K562 (cell line): ENCODE measurements around the gene ZRANB1. TPM values are rescaled to one million over a fixed set of nuclear protein-coding genes. Genes with fewer than 3 reads are reported as not detected.

Experiments used
- ATAC-seq: fragments of 200-7000 bp; cut with Tn5 transposase; 3 replicates; pipeline ENCODE4 v1.9.1; 2020; ENCODE audit warnings: moderate library complexity
- BruUV-seq: library from RNA; stranded (reverse); fragments of 400-500 nt; replicated peaks from 2 replicates; lab custom pipeline; 2021; lab: Mats Ljungman, UMichigan
- CTCF ChIA-PET: fragments of 300-600 bp; formaldehyde crosslinking; extraction: SDS; loops from one replicate; lab custom pipeline; 2021; ENCODE audit warnings: low intra/inter-chr PET ratio; lab: Yijun Ruan, JAX
- POLR2A ChIA-PET: fragments of 300-600, 350-650 bp; sonication (Branson Sonifier 250); formaldehyde crosslinking; extraction: SDS; loops from one replicate; lab custom pipeline; 2021; ENCODE audit warnings: antibody characterized with exemption, inconsistent platforms; lab: Yijun Ruan, JAX
- DNase-seq, 4 experiments: peaks; one replicate each; pipeline versions ENCODE4 v3.0.0 to v3.0.0-alpha.2; 2011 to 2018; ENCODE audit warnings: low spot score in 3 of 4, mixed read lengths in 3 of 4; ENCODE audit errors: extremely low read depth in 1 of 4
- FAIRE-seq: peaks from 2 replicates; lab custom pipeline; 2011; peaks lifted over from hg19 to GRCh38; lab: Jason Lieb, UNC
- H2AFZ ChIP-seq: 2 replicates; pipeline ENCODE4 v1.6.0; 2011; ENCODE audit warnings: low read depth, low read length, control low read depth, inconsistent platforms
- H3K27ac ChIP-seq: fragments of 200-600 bp; 3 replicates; pipeline ENCODE4 v1.8.0; 2011; ENCODE audit warnings: low read depth, mild to moderate bottlenecking, control low read depth, inconsistent platforms, low read length, moderate library complexity, mixed read lengths; ENCODE audit errors: extremely low read depth
- H3K27me3 ChIP-seq, 2 experiments: fragments of 300-600 bp in 1 of 2; 2 replicates in 1 of 2; 3 replicates in 1 of 2; pipeline versions ENCODE4 v1.6.0 to v1.8.0; 2011; ENCODE audit warnings: inconsistent platforms in 2 of 2, low read length in 2 of 2, mild to moderate bottlenecking in 1 of 2, mixed read lengths in 1 of 2, moderate library complexity in 1 of 2; ENCODE audit not compliant: control insufficient read depth in 2 of 2, insufficient read depth in 2 of 2
- H3K36me3 ChIP-seq: fragments of 300-600 bp; 3 replicates; pipeline ENCODE4 v1.8.0; 2011; ENCODE audit warnings: mild to moderate bottlenecking, low read length, inconsistent platforms; ENCODE audit not compliant: control insufficient read depth, insufficient read depth
- H3K4me1 ChIP-seq, 2 experiments: fragments of 200-600 bp in 1 of 2; replicated peaks in 1 of 2; 2 replicates in 1 of 2; 3 replicates in 1 of 2; pipeline versions ENCODE4 v1.5.1 to v1.8.0; 2011; ENCODE audit warnings: inconsistent platforms in 2 of 2, low read length in 2 of 2, mild to moderate bottlenecking in 1 of 2, mixed read lengths in 1 of 2, moderate library complexity in 1 of 2; ENCODE audit not compliant: control insufficient read depth in 2 of 2, insufficient read depth in 2 of 2
- H3K4me2 ChIP-seq: 2 replicates; pipeline ENCODE4 v1.6.1; 2011; ENCODE audit warnings: low read length, control low read depth, inconsistent platforms, mixed read lengths; ENCODE audit not compliant: insufficient read depth
- H3K4me3 ChIP-seq: fragments of 200-600 bp; sonication (generic), shearing (Covaris generic); 2 replicates; pipeline ENCODE4 v1.5.1; 2016; ENCODE audit warnings: control low read depth, inconsistent platforms
- H3K79me2 ChIP-seq: fragments of 200-600 bp; 3 replicates; pipeline ENCODE4 v1.8.0; 2011; ENCODE audit warnings: low read length, inconsistent platforms; ENCODE audit not compliant: control insufficient read depth, insufficient read depth
- H3K9ac ChIP-seq, 2 experiments: 2 replicates each; pipeline versions ENCODE4 v1.6.0 to v1.6.1; 2011; ENCODE audit warnings: low read depth in 2 of 2, low read length in 2 of 2, control low read depth in 1 of 2, inconsistent platforms in 1 of 2, mild to moderate bottlenecking in 1 of 2, mixed read lengths in 1 of 2; ENCODE audit not compliant: insufficient read depth in 1 of 2
- H3K9me1 ChIP-seq: one replicate; pipeline ENCODE4 v1.6.0; 2011; ENCODE audit warnings: inconsistent platforms, mild to moderate bottlenecking, low read length, moderate library complexity; ENCODE audit not compliant: control insufficient read depth, insufficient read depth
- H3K9me3 ChIP-seq: replicated peaks from 2 replicates; pipeline ENCODE4 v1.5.1; 2011; ENCODE audit warnings: low read depth, low read length, inconsistent platforms; ENCODE audit not compliant: control insufficient read depth, insufficient read depth
- H4K20me1 ChIP-seq: replicated peaks from 2 replicates; pipeline ENCODE4 v1.6.1; 2011; ENCODE audit warnings: low read length, inconsistent platforms, mixed read lengths; ENCODE audit not compliant: control insufficient read depth, insufficient read depth
- CEBPZ ChIP-seq: fragments of 150-350 bp; IDR thresholded peaks from 2 replicates; pipeline ENCODE4 v1.6.1; 2014; ENCODE audit warnings: low read depth, mild to moderate bottlenecking, low read length, borderline replicate concordance
- GTF2B ChIP-seq: IDR thresholded peaks from 2 replicates; pipeline ENCODE4 v1.6.1; 2011; ENCODE audit not compliant: insufficient read length; ENCODE audit errors: extremely low read depth
- IRF2 ChIP-seq: sonication (generic); formaldehyde crosslinking; IDR thresholded peaks from 2 replicates; pipeline ENCODE4 v1.8.1; 2022; ENCODE audit warnings: mild to moderate bottlenecking, missing genetic modification reagents
- NBN ChIP-seq: fragments of 450-650 bp; IDR thresholded peaks from 2 replicates; pipeline ENCODE4 v1.6.1; 2016; ENCODE audit warnings: low read depth, mild to moderate bottlenecking
- RAD21 ChIP-seq, 2 experiments: fragments of 250-450 bp in 1 of 2; fragments of 450-650 bp in 1 of 2; sonication (Bioruptor Pico) in 1 of 2; formaldehyde crosslinking in 1 of 2; IDR thresholded peaks in 1 of 2; conservative IDR thresholded peaks in 1 of 2; 2 replicates each; pipeline versions ENCODE4 v1.4.0 to v1.8.0; 2020 to 2022; ENCODE audit warnings: mild to moderate bottlenecking in 2 of 2, moderate library complexity in 1 of 2
- SMARCB1 ChIP-seq: IDR thresholded peaks from 2 replicates; pipeline ENCODE4 v1.6.1; 2011; ENCODE audit warnings: improper control_type of control experiment, low read depth; ENCODE audit not compliant: insufficient read length
- SMC3 ChIP-seq: conservative IDR thresholded peaks from 2 replicates; pipeline ENCODE4 v1.6.1; 2011; ENCODE audit warnings: low read depth, low read length, improper control_type of control experiment; ENCODE audit not compliant: insufficient read depth
- TSC22D4 ChIP-seq: fragments of 450-650 bp; IDR thresholded peaks from 2 replicates; pipeline ENCODE4 v1.6.1; 2016; ENCODE audit warnings: missing genetic modification characterization, missing biosample characterization, control low read depth
- ZNF124 ChIP-seq: sonication (generic); formaldehyde crosslinking; IDR thresholded peaks from 2 replicates; pipeline ENCODE4 v1.8.1; 2022; ENCODE audit warnings: missing genetic modification reagents
- ZNF174 ChIP-seq: fragments of 250-450 bp; sonication (Bioruptor Pico); IDR thresholded peaks from 2 replicates; pipeline ENCODE4 v1.4.0; 2020; ENCODE audit warnings: mild to moderate bottlenecking
- ZNF583 ChIP-seq: fragments of 250-450 bp; sonication (Bioruptor Pico); IDR thresholded peaks from 2 replicates; pipeline ENCODE4 v1.4.0; 2020
- ZNF696 ChIP-seq: fragments of 250-450 bp; sonication (Bioruptor Pico); conservative IDR thresholded peaks from 2 replicates; pipeline ENCODE4 v1.4.0; 2020; ENCODE audit warnings: mild to moderate bottlenecking, moderate library complexity
- ZZZ3 ChIP-seq: fragments of 450-650 bp; IDR thresholded peaks from 2 replicates; pipeline ENCODE4 v1.6.1; 2016; ENCODE audit warnings: antibody characterized with exemption, mild to moderate bottlenecking, moderate library complexity
- WGBS: fragments of 100-300 bp; shearing (Covaris generic); methylation state at CpG from one replicate; pipeline ENCODE4 v1.1.6; 2016; ENCODE audit warnings: low coverage, mixed read lengths; ENCODE audit not compliant: insufficient coverage; ENCODE audit errors: missing lambda C conversion rate; 5-methylcytosine and 5-hydroxymethylcytosine counted together
- in situ Hi-C: fragments of 300-500 bp; cut with MboI; formaldehyde crosslinking; loops from 4 replicates; pipeline ENCODE4 v1.15.0; 2018; ENCODE audit warnings: inconsistent platforms, mixed read lengths
- intact Hi-C: fragments of 100-400 bp; cut with micrococcal nuclease; formaldehyde crosslinking; loops from 2 replicates; pipeline ENCODE4 v1.14.2; 2022
- polyA plus RNA-seq, 8 experiments: library from polyadenylated mRNA; depleted of rRNA in 4 of 8; stranded (reverse) in 5 of 8; unstranded in 3 of 8; fragments of >200 nt; fragmentation: Nextera tagmentation in 2 of 8; fragmentation: Illumina TruSeq in 1 of 8; extraction: Ambion mirVana in 2 of 8; extraction: Trizol in 1 of 8; gene quantifications; 2 replicates each; pipeline versions ENCODE4 v1.2.1 to v1.2.3, GENCODE V29; 2011 to 2014; ENCODE audit warnings: inconsistent platforms in 1 of 8, missing spikeins in 1 of 8
- total RNA-seq, 7 experiments: library from RNA; depleted of rRNA in 6 of 7; stranded (reverse); fragments of >200 nt in 6 of 7; fragmentation: Illumina TruSeq in 2 of 7; extraction: Trizol in 2 of 7; gene quantifications; 2 replicates each; pipeline versions ENCODE4 v1.2.1 to v1.2.3, GENCODE V29; 2011 to 2021; ENCODE audit warnings: low replicate concordance in 1 of 7

Gene ZRANB1
- total and polyA plus RNA-seq, 9 of the 15 experiments (the other 6 are each of a cell fraction or from before 2014, with no cell fraction given): 0.07 to 1.1 (median 0.64) TPM

- ChIA-PET POLR2A (no interaction called here), CTCF (no interaction called here)
- H3K9ac ChIP-seq: no peak overlapping the region
- H2AFZ ChIP-seq: no peak overlapping the region
- no peak overlapping the region for H3K27ac ChIP-seq
- TF ChIP-seq ZZZ3 (no peak), GTF2B (no peak), RAD21 (CRISPR knock-in tag; conservative IDR thresholded peaks at IDR 0.05 in 1 of 2, IDR thresholded peaks at IDR 0.05 in 1 of 2) (no peak), TSC22D4 (no peak), ZNF124 (no peak), CEBPZ (no peak), NBN (no peak), SMARCB1 (no peak), ZNF696 (CRISPR knock-in tag) (no peak), ZNF583 (no peak), ZNF174 (no peak), IRF2 (no peak), SMC3 (no peak)
- H3K9me1 ChIP-seq: no peaks in the 10 kb centered on the region
- H3K4me2 ChIP-seq: no peak overlapping the region
- no peaks in the 10 kb centered on the region for H3K9me3 ChIP-seq
- no TSS peak for BruUV-seq
- in situ Hi-C loops: no loop called here
- H3K4me1 ChIP-seq: no peaks in the 10 kb centered on the region
- ATAC-seq: no peak
- no peaks in the 10 kb centered on the region for H3K79me2 ChIP-seq
- intact Hi-C loops: no loop called here
- WGBS: no CpG with 5 or more reads among the region's 15 CpGs
- no peak for FAIRE-seq
- H3K4me3 ChIP-seq: no peak overlapping the region
- H3K36me3 ChIP-seq: no peaks in the 10 kb centered on the region
- no peak for DNase-seq
- no peaks in the 10 kb centered on the region for H3K27me3 ChIP-seq
- no peaks in the 10 kb centered on the region for H4K20me1 ChIP-seq
Observed at GRCh38 chr10:125012851-125013528, 71.1 kb downstream of the ZRANB1 start.
